Measurements from ENCODE around the gene UBASH3B.

UBASH3B gene

GRCh38 chr11:122697636-122698167 lies 42.2 kb downstream of the UBASH3B start:
- TF ChIP-seq CTCF (IDR thresholded peaks at IDR 0.05; ENCODE audit: insufficient read depth, low read length, poor library complexity, severe bottlenecking): no peak
- Histone ChIP-seq H3K36me3 (ENCODE audit: control insufficient read depth, insufficient read depth, low read length) (no peaks in the 10 kb centered on the region), H3K27me3 (replicated peaks; ENCODE audit: control insufficient read depth, insufficient read depth, low read length) (no peaks in the 10 kb centered on the region), H3K4me3 (replicated peaks; ENCODE audit: low read depth, low read length) (no peak overlapping the region)
- DNase-seq (ENCODE audit: extremely low read depth, insufficient read length): peak; percentile 40

GRCh38 chr11:122698392-122698791 lies 42.9 kb downstream of the UBASH3B start:
- DNase-seq (ENCODE audit: extremely low read depth, insufficient read length): no peak
- no peaks in the 10 kb centered on the region for H3K27me3 ChIP-seq (replicated peaks; ENCODE audit: control insufficient read depth, insufficient read depth, low read length)
- H3K36me3 ChIP-seq (ENCODE audit: control insufficient read depth, insufficient read depth, low read length): no peaks in the 10 kb centered on the region
- TF ChIP-seq CTCF (IDR thresholded peaks at IDR 0.05; ENCODE audit: insufficient read depth, low read length, poor library complexity, severe bottlenecking): no peak
- no peak overlapping the region for H3K4me3 ChIP-seq (replicated peaks; ENCODE audit: low read depth, low read length)

- TF ChIP-seq CTCF (IDR thresholded peaks at IDR 0.05; ENCODE audit: insufficient read depth, low read length, poor library complexity, severe bottlenecking): no peak
- H3K36me3 ChIP-seq (ENCODE audit: control insufficient read depth, insufficient read depth, low read length): no peaks in the 10 kb centered on the region
- DNase-seq (ENCODE audit: extremely low read depth, insufficient read length): no peak
- H3K4me3 ChIP-seq (replicated peaks; ENCODE audit: low read depth, low read length): no peak overlapping the region
- H3K27me3 ChIP-seq (replicated peaks; ENCODE audit: control insufficient read depth, insufficient read depth, low read length): no peaks in the 10 kb centered on the region; the same call in 1 of the 2 replicates
Measured at GRCh38 chr11:122700666-122701065, 45.1 kb downstream of the UBASH3B start.

DNA sequence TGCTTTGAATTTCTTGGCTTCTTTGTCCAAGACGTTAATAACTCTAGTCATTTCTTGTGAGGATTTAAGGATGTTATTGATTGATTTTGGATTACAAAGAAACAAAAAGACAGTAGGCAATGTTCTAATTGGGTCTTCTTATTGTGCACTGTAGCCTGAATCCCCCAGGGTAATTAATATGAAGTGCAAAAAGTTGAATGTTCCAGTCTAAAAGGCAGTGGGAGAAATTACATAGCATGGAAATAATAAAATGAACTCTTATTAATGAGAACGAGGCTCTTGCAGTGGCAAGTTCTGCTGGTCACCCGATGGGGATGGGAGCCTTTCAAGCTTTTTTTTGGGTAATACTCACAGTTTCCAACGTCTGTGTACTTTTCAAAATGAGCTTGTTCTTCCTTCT lies 45.6 kb downstream of the UBASH3B start:
- no peak overlapping the region for H3K4me3 ChIP-seq (replicated peaks; ENCODE audit: low read depth, low read length)
- H3K36me3 ChIP-seq (ENCODE audit: control insufficient read depth, insufficient read depth, low read length): no peaks in the 10 kb centered on the region
- H3K27me3 ChIP-seq (replicated peaks; ENCODE audit: control insufficient read depth, insufficient read depth, low read length): no peaks in the 10 kb centered on the region; the same call in 1 of the 2 replicates
- DNase-seq (ENCODE audit: extremely low read depth, insufficient read length): no peak
- no peak for TF ChIP-seq CTCF (IDR thresholded peaks at IDR 0.05; ENCODE audit: insufficient read depth, low read length, poor library complexity, severe bottlenecking)

GRCh38 chr11:122703541-122704272 lies 48.2 kb downstream of the UBASH3B start:
- Histone ChIP-seq H3K27me3 (replicated peaks; ENCODE audit: control insufficient read depth, insufficient read depth, low read length) (peaks cover 2% of the 10 kb centered on the region; the same call in 1 of the 2 replicates), H3K4me3 (replicated peaks; ENCODE audit: low read depth, low read length) (no peak overlapping the region), H3K36me3 (ENCODE audit: control insufficient read depth, insufficient read depth, low read length) (no peaks in the 10 kb centered on the region)
- DNase-seq (ENCODE audit: extremely low read depth, insufficient read length): no peak
- no peak for TF ChIP-seq CTCF (IDR thresholded peaks at IDR 0.05; ENCODE audit: insufficient read depth, low read length, poor library complexity, severe bottlenecking)

All from GM06990 (cell line).